GM21390 (cell line): ENCODE measurements around the gene PDE9A.

Experiments used
- ATAC-seq: cut with Tn5 transposase; IDR thresholded peaks from one replicate; pipeline ENCODE4 v1.9.1; 2021; ENCODE audit not compliant: unreplicated experiment

PDE9A gene

GRCh38 chr21:42684109-42684916, 30.9 kb downstream of the PDE9A start:
- ATAC-seq = no peak

GRCh38 chr21:42685036-42685435, 31.6 kb downstream of the PDE9A start:
- no peak for ATAC-seq

GRCh38 chr21:42685954-42686500, 32.6 kb downstream of the PDE9A start:
- ATAC-seq = no peak

DNA sequence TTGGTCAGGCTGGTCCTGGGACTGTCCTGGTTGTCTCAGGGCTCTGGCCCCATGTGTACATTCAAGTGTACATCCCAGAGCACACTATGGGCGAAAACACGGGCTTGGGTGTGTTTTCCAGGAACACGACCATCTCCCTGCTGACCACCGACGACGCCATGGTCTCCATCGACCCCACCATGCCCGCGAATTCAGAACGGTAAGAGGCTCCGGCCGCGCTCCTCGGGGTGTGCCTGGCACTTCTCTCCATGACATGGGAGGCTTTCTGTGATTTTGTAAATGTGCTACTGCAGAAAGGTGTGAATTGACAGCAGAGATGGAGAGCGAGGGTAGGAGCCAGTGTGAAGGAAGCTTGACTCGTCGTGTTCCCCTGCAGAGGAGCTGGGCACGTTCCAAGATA, 34.4 kb downstream of the PDE9A start:
- no peak for ATAC-seq

DNA sequence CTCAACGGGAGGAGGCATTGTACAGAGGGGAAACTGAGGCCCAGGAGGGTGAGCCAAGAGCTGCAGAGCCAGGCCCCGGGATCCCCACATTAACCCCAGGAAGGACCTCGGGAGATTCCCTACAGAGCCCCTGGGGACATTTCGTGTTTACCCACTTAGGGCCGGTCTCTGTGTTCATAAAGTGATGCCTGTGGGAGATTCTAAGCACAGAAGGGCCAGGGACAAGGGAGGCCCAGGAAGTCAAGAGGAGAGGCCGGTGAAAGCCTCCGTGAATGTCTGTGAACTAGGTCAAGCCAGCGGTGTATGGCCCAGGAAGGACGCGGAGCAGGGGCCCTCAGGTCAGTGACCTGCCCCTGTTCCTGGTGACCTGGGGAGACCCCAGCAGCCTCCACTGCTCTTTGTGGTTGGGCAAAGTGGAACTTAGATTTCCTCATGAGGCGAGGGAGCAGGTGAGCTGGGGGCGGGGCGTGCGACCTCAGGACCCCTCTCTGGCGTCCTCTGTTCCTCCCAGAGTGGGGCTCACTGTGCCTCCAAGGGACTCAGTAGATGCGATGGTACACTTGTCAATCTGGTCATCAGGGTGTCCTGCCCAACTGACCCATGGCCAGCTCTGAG, 34.9 kb downstream of the PDE9A start:
- no peak for ATAC-seq

DNA sequence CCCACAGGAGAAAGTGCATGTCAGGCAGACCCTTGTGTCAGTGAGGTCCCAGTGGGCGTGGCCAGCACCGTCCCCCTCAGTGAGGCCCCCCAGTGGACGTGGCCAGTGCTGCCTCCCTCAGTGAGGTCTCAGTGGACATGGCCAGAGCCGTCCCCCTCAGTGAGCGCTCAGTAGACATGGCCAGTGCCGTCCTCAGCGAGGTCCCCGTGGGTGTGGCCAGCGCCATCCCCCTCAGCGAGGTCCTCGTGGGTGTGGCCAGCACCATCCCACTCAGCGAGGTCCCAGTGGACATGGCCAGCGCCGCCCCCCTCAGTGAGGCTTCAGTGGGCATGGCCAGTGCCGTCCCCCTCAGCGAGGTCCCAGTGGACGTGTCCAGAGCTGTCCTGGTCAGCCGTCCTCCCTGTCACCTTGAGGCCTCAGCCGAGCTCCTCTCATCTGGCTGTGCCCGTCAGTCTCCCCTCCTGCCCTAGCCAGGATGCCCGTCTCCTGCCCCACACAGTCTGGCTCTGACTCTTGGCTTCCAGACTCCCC, 35.5 kb downstream of the PDE9A start:
- no peak for ATAC-seq

DNA sequence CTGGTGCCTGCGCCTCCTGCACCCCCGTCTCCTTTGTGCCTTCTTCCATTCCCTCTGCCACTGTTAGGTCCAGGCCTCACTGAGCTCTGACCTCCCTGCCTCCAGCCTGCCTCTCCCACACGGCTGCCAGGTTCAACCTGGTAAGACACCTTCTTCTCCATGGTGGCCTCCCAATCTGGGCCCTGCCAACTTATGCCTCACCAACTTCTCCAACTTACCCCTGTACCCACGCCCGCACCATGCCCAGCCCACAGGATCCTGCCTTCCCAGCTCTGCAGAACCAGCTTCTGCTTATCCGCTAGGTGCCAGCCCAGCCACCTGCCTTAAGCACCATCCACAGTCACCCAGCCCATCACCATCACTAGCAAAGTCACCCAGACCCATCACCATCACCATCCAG, 37.2 kb downstream of the PDE9A start:
- no peak for ATAC-seq

- no peak for ATAC-seq
Measured at GRCh38 chr21:42691901-42692559, 38.6 kb downstream of the PDE9A start.

GRCh38 chr21:42692688-42693087, 39.3 kb downstream of the PDE9A start:
- no peak for ATAC-seq

DNA sequence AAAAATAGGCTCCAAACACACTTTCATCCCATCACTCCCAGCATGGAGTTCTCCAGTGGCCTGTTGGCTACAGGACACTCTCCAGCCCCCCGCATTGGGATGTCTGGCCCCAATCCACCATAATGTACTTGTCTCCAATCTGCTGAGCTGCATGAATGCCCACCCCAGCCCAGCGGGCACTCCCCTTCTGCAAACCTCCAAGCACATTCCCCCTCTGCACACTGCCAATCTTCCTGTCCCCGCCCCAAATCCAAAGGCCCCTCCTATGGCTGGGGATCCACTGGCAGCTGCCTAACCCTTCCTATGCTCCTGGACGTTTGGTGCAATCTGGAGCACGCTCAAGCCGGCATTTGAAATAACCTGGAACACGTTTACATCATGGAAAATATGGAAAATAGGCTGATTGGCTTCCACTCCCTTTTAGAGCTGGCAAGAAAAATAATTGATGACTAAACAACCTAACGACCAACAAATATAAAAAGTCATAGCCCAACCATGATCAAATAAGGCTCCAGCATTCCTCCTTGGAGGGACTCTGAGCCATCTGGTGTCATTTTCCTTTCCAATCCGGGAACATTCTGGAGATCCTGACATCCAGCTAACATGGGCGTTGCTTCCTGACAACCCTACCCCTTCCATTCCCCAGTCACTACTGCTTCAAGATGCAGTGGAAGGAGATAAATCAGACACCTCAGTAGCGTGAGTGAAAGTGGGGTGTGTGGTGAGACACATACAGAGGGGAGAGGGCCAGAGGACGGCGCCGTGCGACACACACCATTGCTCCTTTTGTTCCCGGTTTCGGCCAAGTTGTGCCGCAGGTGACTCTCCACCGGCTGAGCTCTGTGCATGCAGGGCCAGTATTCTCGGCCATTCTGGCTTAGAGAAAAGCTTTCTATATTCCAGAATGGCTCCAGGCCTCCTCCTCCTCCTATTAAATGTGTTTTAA, 41.6 kb downstream of the PDE9A start:
- no peak for ATAC-seq

GRCh38 chr21:42695697-42696380, 42.4 kb downstream of the PDE9A start:
- no peak for ATAC-seq

- ATAC-seq = no peak
Measured at GRCh38 chr21:42696501-42697040, 43.1 kb downstream of the PDE9A start.

- ATAC-seq = no peak
Measured at GRCh38 chr21:42698733-42699132, 45.3 kb downstream of the PDE9A start.

GRCh38 chr21:42699196-42699595, 45.8 kb downstream of the PDE9A start:
- ATAC-seq = no peak

DNA sequence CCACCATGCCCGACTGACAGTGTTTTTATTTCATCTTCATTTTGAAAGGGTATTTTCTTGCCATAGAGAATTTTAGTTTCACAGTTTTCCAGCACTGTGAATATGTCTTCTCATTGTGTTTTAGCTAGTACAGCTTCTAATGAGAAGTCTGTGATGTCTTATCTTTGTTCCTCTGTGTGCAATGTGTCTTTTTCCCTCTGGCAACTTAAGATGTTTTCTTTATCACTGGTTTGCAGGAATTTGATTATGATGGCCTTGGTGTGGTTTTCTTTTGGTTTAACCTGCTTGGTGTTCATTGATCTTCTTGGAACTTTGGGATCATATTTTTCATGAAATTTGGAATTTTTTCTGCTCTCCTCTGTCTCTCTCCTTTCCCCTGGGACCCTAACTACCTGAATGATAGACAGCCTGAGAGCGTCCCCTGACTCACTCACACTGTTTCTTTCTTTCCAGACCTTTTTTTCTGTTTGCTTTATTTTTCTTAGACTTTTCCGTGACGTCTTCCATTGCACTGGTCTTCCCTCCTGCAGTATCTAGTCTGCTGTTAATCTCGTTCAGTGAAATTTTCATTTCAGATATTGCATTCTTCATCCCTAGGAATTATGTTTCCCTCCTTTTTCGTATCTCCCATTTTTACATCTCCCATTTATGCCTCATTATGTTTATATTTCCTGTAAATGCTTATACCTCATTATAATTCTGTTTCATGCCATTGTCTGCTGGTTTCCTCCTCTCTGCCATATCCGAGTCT, 48.5 kb downstream of the PDE9A start:
- ATAC-seq = no peak

DNA sequence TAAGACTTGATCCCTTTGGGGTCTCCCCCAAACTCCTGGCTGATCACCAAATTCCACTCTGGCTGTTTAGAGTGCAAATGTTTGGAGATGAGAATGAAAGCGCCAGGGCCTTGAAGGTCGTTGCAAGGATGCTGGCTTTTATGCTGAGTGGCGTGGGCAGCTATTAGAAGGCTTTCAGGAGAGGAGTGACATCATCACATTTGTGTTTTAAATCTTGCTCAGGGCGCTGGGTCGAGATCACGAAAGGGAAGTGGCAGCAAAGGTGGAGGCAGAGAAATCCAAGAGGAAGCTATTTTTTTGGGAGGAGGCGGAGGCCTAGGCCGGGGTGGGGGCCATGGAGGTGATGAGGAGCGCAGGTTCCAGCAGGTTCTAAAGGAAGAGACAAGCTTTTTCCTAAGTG, 49.3 kb downstream of the PDE9A start:
- ATAC-seq = no peak

GRCh38 chr21:42703136-42703908, 49.9 kb downstream of the PDE9A start:
- no peak for ATAC-seq

GRCh38 chr21:42703965-42704364, 50.5 kb downstream of the PDE9A start:
- no peak for ATAC-seq
